Choroid plexus epithelial cell (primary cell): Measurements from ENCODE around the gene MAD2L2.
A peak's percentile ranks its signal among the peaks of the same experiment; 100 is the strongest.

Experiments
- DNase-seq: peaks from one replicate; pipeline ENCODE4 v3.0.0-alpha.2; 2010; ENCODE audit warnings: low read depth
- H3K4me3 ChIP-seq: 2 replicates; pipeline ENCODE4 v1.5.1; 2011; ENCODE audit warnings: low read depth, mild to moderate bottlenecking, control low read depth, low read length, moderate library complexity
- TF ChIP-seq, protein P1 (sequence below): conservative IDR thresholded peaks from 2 replicates; pipeline ENCODE4 v1.5.1; 2011; ENCODE audit warnings: low read depth, mild to moderate bottlenecking, control low read depth, inconsistent platforms, low read length, moderate library complexity

The MAD2L2 gene

DNA sequence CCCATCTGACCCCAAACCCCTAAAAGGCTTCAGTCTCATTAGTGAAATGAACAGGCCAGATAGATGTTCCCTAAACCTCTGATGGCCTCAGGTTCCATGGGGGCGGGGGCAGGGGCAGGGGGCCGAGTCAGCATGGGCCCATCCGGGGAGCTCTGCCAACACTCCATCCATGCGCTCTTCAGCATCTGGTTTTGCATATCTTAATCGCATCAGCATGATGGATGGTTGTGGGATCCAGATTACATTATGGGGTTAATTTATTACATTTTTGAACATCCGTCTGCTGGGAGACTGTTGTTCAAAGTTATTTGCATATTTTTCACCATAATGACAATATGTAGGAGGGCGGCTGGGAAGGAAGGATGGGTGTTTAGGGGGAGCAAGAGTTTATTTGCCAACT, 3.1 kb upstream of the MAD2L2 start:
- no peak overlapping the region for H3K4me3 ChIP-seq
- TF ChIP-seq, protein P1, sequence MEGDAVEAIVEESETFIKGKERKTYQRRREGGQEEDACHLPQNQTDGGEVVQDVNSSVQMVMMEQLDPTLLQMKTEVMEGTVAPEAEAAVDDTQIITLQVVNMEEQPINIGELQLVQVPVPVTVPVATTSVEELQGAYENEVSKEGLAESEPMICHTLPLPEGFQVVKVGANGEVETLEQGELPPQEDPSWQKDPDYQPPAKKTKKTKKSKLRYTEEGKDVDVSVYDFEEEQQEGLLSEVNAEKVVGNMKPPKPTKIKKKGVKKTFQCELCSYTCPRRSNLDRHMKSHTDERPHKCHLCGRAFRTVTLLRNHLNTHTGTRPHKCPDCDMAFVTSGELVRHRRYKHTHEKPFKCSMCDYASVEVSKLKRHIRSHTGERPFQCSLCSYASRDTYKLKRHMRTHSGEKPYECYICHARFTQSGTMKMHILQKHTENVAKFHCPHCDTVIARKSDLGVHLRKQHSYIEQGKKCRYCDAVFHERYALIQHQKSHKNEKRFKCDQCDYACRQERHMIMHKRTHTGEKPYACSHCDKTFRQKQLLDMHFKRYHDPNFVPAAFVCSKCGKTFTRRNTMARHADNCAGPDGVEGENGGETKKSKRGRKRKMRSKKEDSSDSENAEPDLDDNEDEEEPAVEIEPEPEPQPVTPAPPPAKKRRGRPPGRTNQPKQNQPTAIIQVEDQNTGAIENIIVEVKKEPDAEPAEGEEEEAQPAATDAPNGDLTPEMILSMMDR, result no peak
- no peak for DNase-seq

DNA sequence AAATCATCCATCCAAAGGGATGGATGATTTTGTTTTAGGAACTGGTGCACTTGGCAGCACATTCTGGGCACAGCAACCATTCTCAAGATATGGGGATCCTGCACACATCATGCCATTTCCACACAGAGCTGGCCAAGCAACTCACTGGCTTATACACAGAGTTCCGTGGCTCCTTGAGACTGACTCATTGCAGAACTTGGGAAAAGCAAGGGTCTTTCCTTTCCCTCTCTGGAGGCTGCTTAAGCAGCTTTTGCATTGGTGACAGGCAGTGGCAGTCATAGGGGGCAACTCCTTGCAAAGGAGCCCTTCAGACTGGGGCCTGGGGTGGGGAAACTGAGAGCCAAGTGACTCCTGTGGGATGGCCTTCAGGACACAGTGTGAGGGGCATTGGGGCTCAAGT, 1.9 kb upstream of the MAD2L2 start:
- TF ChIP-seq, protein P1, result no peak
- DNase-seq, result no peak
- H3K4me3 ChIP-seq, result no peak overlapping the region

DNA sequence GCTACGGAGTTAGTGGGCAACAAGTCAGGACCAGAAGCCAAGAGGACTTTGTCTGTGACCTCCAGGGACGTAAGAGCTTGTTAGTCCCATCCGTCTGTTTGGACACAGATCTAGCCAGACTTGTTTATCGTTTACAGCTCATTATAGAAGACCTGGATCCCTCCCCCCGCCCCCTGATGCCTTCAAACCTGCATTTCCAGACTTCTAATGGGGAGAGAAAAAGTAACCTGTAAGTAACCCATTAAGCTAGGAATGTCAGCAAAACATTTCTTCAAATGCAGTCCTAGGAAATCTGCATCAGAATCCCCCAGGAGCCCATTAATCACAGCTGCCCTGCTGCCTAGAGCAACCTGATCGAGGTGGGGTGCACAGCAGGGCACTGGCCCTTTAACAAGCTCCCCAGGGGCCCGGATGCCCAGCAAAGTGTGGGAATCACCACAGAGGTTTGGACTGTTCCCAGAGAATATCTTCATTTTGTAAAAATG, 1.4 kb upstream of the MAD2L2 start:
- no peak overlapping the region for H3K4me3 ChIP-seq
- TF ChIP-seq, protein P1, result no peak
- peak; percentile 29 for DNase-seq

DNA sequence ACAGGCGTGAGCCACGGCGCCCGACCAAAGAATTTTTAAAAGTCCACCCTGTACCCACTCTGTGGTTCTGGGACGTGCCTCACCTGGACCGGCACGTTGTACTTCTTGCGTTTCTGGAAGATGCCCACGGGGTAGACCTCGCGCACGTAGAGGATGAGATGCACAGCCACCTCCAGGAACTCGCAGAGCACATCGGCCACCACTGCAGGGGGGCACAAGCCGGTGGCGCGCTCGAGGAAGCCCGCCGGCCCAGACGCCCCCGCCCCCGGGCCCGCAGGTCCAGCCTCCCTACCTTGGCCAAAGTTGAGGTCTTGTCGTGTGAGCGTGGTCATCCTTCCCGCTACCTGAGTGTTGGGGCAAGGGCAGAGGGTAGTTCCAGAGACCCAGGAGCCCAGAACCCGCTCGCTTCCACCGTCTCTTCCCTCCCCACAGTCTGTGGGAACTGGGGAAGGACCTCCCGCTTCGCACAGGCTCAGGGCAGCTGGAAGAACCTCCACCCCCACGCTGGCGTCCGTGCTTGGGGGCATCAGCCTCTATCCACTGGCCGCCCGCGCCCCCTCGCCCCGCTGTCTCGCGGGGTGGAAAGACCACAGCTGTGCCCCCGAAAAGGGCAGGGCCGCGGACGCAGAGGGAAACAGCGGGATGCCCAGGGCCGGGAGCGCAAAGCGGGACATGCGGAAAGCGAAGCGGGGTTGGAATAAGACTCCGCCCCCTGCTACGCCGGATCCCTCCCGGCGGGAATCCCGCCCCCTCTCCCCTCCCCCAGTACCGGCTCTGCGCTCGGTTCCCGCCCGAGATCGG, 478 bp downstream of the MAD2L2 start:
- DNase-seq, result peak; percentile 15
- TF ChIP-seq, protein P1, result no peak
- peak overlapping the region; percentile 87 for H3K4me3 ChIP-seq

DNA sequence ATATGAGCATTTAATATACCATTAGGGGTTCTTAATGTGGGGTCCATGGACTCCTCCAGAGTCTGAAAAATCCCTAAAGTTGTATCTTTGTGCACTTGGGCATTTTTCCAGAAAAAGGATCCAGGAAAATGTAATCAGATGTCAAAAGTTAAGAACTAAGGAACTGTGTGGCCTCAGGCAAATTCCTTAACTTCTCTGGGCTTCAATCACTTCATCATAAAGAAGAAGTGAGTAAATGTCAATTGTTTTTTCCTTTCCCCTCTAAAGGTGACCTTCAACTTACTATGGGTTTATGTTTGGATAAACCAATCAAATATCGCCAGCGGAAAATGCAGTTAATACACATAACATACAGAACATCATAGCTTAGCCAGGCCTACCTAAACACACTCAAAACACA, 2.5 kb downstream of the MAD2L2 start:
- TF ChIP-seq, protein P1, result no peak
- no peak for DNase-seq
- H3K4me3 ChIP-seq, result no peak overlapping the region

DNA sequence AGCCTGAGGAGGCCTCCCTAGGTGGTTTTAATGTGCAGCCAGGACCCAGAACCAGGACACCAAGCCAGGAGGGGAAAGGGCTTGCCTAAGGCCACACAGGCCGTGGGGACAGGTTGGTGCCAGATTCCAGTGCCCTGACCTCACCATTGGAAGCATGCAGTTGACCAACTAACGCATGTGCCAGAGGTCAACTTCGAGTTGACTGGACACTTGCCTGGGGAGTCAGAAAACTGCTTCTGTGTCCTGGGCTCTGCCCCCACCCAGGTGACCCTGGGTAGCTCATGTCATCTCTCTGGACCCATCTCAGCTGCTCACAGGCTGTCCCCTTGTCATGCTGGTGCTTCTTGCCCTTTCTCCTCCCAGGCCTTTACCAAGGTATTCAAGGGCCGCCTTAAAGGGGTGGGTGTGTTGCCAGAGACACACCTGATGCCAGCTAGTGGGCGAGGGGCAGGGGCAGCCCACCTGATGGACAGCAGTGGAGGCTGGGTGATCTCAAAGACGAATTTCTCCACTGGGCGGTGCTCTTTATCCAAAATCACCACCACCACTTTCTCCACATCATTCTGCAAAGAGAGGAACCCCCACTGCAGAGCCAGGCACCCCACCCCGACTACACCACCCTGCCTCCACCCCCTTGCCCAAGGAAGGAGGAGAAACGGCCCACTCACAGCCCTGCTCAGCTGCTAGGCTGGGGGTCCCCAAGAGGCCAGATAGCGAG, 4.4 kb downstream of the MAD2L2 start:
- H3K4me3 ChIP-seq, result no peak overlapping the region
- no peak for DNase-seq
- TF ChIP-seq, protein P1, result peak; percentile 17

DNA sequence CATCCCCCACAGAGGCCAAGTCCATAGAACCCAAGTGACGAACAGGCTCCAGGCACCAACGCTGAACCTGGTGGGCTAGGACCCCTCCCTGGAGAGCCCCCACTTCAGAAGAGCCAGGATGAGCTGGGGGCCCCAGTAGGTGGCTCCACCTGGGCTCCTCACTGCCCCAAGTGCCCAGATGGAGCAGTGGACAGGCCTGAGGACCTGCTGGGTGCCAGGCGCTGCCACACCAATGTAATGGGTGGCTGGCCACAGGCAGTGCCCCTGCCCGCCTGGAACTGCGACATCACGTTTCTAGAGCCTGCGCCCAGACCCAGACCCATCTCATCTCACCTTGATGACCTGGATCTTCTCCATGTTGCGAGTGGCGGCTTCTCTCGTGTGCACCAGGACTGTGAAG, 5.6 kb downstream of the MAD2L2 start:
- TF ChIP-seq, protein P1, result no peak
- no peak for DNase-seq
- no peak overlapping the region for H3K4me3 ChIP-seq
